DMS79 (cell line): ENCODE data around the gene SHLD1.
"Not testable (repeated sequence)": the region's sequence is repeated elsewhere in the genome, so short reads cannot be mapped to it uniquely, and the experiment has no call there.

Source experiments
- DNase-seq: peaks from one replicate; lab custom pipeline; 2025; lab: John Stamatoyannopoulos, UW

SHLD1 gene

GRCh38 chr20:5749952-5750779, at the start of gene SHLD1:
TSS of gene SHLD1 (plus strand) at chr20:5750401. CDS start at chr20:5772866, 22,465 bp downstream.
- peak; percentile 78 for DNase-seq

- DNase-seq: not testable (repeated sequence)
Measured at GRCh38 chr20:5702339-5702738, 47.9 kb upstream of the SHLD1 start.

GRCh38 chr20:5703681-5704101, 46.5 kb upstream of the SHLD1 start:
- no peak for DNase-seq

GRCh38 chr20:5705827-5706226, 44.4 kb upstream of the SHLD1 start:
- no peak for DNase-seq

GRCh38 chr20:5706797-5707196, 43.4 kb upstream of the SHLD1 start:
- DNase-seq: no peak

- no peak for DNase-seq
Measured at GRCh38 chr20:5710551-5710950, 39.6 kb upstream of the SHLD1 start.

- no peak for DNase-seq
Measured at GRCh38 chr20:5714261-5715041, 35.8 kb upstream of the SHLD1 start.

- no peak for DNase-seq
Measured at GRCh38 chr20:5715071-5715841, 34.9 kb upstream of the SHLD1 start.

GRCh38 chr20:5716953-5717352, 33.2 kb upstream of the SHLD1 start:
- DNase-seq: no peak

GRCh38 chr20:5718896-5719595, 31.2 kb upstream of the SHLD1 start:
- DNase-seq: no peak

- DNase-seq: peak; percentile 48
Measured at GRCh38 chr20:5719861-5720403, 30.3 kb upstream of the SHLD1 start.

- no peak for DNase-seq
Measured at GRCh38 chr20:5720696-5721095, 29.5 kb upstream of the SHLD1 start.

GRCh38 chr20:5721356-5721755, 28.8 kb upstream of the SHLD1 start:
- DNase-seq: not testable (repeated sequence)

GRCh38 chr20:5722927-5723326, 27.3 kb upstream of the SHLD1 start:
- DNase-seq: no peak

- not testable (repeated sequence) for DNase-seq
Measured at GRCh38 chr20:5725183-5725463, 25.1 kb upstream of the SHLD1 start.

- no peak for DNase-seq
Measured at GRCh38 chr20:5727018-5727515, 23.1 kb upstream of the SHLD1 start.

GRCh38 chr20:5729348-5729747, 20.9 kb upstream of the SHLD1 start:
- no peak for DNase-seq

GRCh38 chr20:5730131-5730530, 20.1 kb upstream of the SHLD1 start:
- no peak for DNase-seq

- no peak for DNase-seq
Measured at GRCh38 chr20:5731753-5732366, 18.3 kb upstream of the SHLD1 start.

GRCh38 chr20:5734602-5735001, 15.6 kb upstream of the SHLD1 start:
- no peak for DNase-seq
